PC-3 (cell line): ENCODE measurements around the gene PDCD10. TPM values are rescaled to one million over a fixed set of nuclear protein-coding genes. Genes with fewer than 3 reads are reported as not detected.

ENCODE experiments used
- ATAC-seq: fragments of 200-7000 bp; cut with Tn5 transposase; 2 replicates; pipeline ENCODE4 v1.9.1; 2020; ENCODE audit warnings: mild to moderate bottlenecking, moderate library complexity
- BruUV-seq: library from RNA; stranded (reverse); fragments of 400-500 nt; replicated peaks from 2 replicates; lab custom pipeline; 2021; lab: Mats Ljungman, UMichigan
- CTCF ChIA-PET: fragments of 300-600 bp; sonication (Branson Sonifier 250); formaldehyde crosslinking; loops from one replicate; lab custom pipeline; 2022; ENCODE audit warnings: antibody characterized with exemption; lab: Charles Lee
- POLR2A ChIA-PET: fragments of 300-600 bp; sonication (Branson Sonifier 250); formaldehyde crosslinking; loops from one replicate; lab custom pipeline; 2022; ENCODE audit warnings: antibody characterized with exemption; ENCODE audit not compliant: unreplicated experiment; lab: Charles Lee
- DNase-seq: peaks from one replicate; pipeline ENCODE4 v3.0.0-alpha.2; 2015
- H2AFZ ChIP-seq: fragments of 300-600 bp; sonication (generic); 2 replicates; pipeline ENCODE4 v1.6.0; 2016; ENCODE audit warnings: antibody characterized with exemption, low read length
- H3F3A ChIP-seq: fragments of 300-600 bp; sonication (generic); one replicate; pipeline ENCODE4 v1.6.0; 2017; ENCODE audit warnings: antibody characterized with exemption, low read length, control low read depth, mild to moderate bottlenecking; ENCODE audit not compliant: unreplicated experiment
- H3K27ac ChIP-seq: fragments of 300-600 bp; sonication (generic); 2 replicates; pipeline ENCODE4 v1.5.1; 2016; ENCODE audit warnings: mild to moderate bottlenecking, low read length
- H3K27me3 ChIP-seq: fragments of 300-600 bp; sonication (generic); 2 replicates; pipeline ENCODE4 v1.6.1; 2016; ENCODE audit warnings: low read length, mixed read lengths
- H3K36me3 ChIP-seq: fragments of 300-600 bp; sonication (generic); 2 replicates; pipeline ENCODE4 v1.6.1; 2016; ENCODE audit warnings: low read depth, mixed run types, low read length, mixed read lengths
- H3K4me1 ChIP-seq: fragments of 300-600 bp; sonication (generic); 2 replicates; pipeline ENCODE4 v1.5.1; 2016; ENCODE audit warnings: low read length; ENCODE audit not compliant: insufficient read depth
- H3K4me2 ChIP-seq: fragments of 300-600 bp; sonication (generic); 2 replicates; pipeline ENCODE4 v1.6.0; 2016; ENCODE audit warnings: low read length
- H3K4me3 ChIP-seq: fragments of 300-600 bp; sonication (generic); 2 replicates; pipeline ENCODE4 v1.5.1; 2016; ENCODE audit warnings: mild to moderate bottlenecking, low read length, mixed read lengths
- H3K79me2 ChIP-seq: fragments of 300-600 bp; sonication (generic); 2 replicates; pipeline ENCODE4 v1.6.1; 2017; ENCODE audit warnings: low read length, mixed read lengths
- H3K9ac ChIP-seq: fragments of 300-600 bp; sonication (generic); 2 replicates; pipeline ENCODE4 v1.6.0; 2016; ENCODE audit warnings: mild to moderate bottlenecking, low read length
- H3K9me2 ChIP-seq: fragments of 300-600 bp; sonication (generic); replicated peaks from 2 replicates; pipeline ENCODE4 v1.6.1; 2016; ENCODE audit warnings: mixed run types, low read length, mixed read lengths
- H3K9me3 ChIP-seq: fragments of 300-600 bp; sonication (generic); 2 replicates; pipeline ENCODE4 v1.6.1; 2016; ENCODE audit warnings: low read length, mixed read lengths
- H4K20me1 ChIP-seq: fragments of 300-600 bp; sonication (generic); 2 replicates; pipeline ENCODE4 v1.6.1; 2016; ENCODE audit warnings: low read length, mixed read lengths
- CTCF ChIP-seq: fragments of 300-600 bp; sonication (generic); conservative IDR thresholded peaks from 2 replicates; pipeline ENCODE4 v1.5.1; 2017; ENCODE audit warnings: antibody characterized with exemption, low read depth, mild to moderate bottlenecking, low read length
- EZH2 ChIP-seq: fragments of 300-600 bp; sonication (generic); IDR thresholded peaks from one replicate; pipeline ENCODE4 v1.6.1; 2017; ENCODE audit warnings: antibody characterized with exemption, mild to moderate bottlenecking, low read length; ENCODE audit not compliant: unreplicated experiment
- EZH2phosphoT487 ChIP-seq: fragments of 300-600 bp; sonication (generic); IDR thresholded peaks from 2 replicates; pipeline ENCODE4 v1.6.1; 2018; ENCODE audit warnings: mild to moderate bottlenecking, antibody characterized with exemption, low read length, borderline replicate concordance
- intact Hi-C: fragments of 100-400 bp; cut with micrococcal nuclease; formaldehyde crosslinking; loops from 2 replicates; pipeline ENCODE4 v1.9.0; 2023
- total RNA-seq: library from RNA; depleted of rRNA; stranded (reverse); fragments of >200 nt; gene quantifications from 2 replicates; pipeline ENCODE4 v1.2.3, GENCODE V29; 2014

PDCD10 gene
- total RNA-seq, 1 experiment from 2014 or later = 105 TPM

DNA sequence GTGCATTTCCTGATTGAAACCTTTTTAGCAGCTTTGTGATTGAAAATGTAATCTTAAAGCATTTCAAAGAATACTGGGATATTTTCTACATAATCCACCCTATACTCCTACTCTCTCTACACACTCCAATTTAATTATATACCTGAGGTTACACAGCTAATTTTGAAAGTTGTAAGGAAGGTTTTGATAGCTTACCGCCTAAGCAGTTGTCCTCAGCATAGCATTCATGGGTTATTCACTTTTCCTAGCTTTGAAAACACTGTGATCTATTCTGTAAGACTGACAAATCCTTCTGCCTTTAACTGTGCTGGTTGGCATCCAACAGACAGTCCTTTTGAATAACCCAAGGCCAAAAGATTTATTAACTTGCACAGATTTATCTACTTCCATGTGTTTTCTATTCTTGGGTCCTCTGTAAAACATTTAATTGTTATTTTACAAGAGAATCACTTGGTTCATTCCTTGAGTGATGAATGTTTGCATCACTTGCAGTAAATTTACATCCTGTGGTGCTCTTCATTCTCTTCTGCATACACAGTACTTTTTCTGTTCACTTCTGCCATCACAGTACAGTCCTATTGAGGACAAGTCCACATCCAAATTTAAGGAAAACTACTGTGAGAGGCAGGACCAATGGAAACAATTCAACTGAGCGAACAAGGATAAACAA, 45.7 kb upstream of the PDCD10 start:
- H3K9me3 ChIP-seq = no peaks in the 10 kb centered on the region; the same call in 1 of the 2 replicates
- H3K9ac ChIP-seq = no peak overlapping the region
- H3K4me2 ChIP-seq = no peak overlapping the region
- no peaks in the 10 kb centered on the region for H3F3A ChIP-seq
- DNase-seq (no peak), ATAC-seq (peak; percentile 42)
- H3K36me3 ChIP-seq = no peaks in the 10 kb centered on the region
- no peaks in the 10 kb centered on the region for H3K9me2 ChIP-seq
- no peaks in the 10 kb centered on the region for H3K4me1 ChIP-seq
- H3K27ac ChIP-seq = no peak overlapping the region
- no peaks in the 10 kb centered on the region for H3K79me2 ChIP-seq
- intact Hi-C loops = no loop called here
- no TSS peak for BruUV-seq
- H3K4me3 ChIP-seq = no peak overlapping the region
- no peaks in the 10 kb centered on the region for H4K20me1 ChIP-seq
- no peak for TF ChIP-seq EZH2
- TF ChIP-seq EZH2phosphoT487 = no peak
- TF ChIP-seq CTCF = no peak
- ChIA-PET CTCF (no interaction called here), POLR2A (no interaction called here)
- no peaks in the 10 kb centered on the region for H3K27me3 ChIP-seq
- no peak overlapping the region for H2AFZ ChIP-seq

DNA sequence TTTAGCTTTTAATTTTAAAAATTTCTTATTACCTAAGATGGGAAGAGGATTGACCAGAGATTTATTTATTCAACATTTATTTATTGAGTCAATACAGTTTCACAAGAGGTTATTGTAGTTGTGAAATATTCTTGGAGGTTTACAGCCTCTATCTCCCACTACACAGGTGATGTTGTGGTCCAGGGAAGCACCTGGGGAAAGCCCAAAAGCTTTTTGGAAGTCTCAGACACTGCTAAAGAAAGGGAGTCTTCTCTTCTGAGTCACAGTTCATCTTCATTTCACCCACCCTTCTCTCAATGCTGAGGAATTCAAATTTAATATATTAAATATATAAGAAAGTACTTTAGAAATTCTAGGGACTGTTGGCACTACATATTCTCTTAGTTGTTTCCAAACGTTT, 42.7 kb upstream of the PDCD10 start:
- TF ChIP-seq CTCF (no peak), EZH2 (no peak), EZH2phosphoT487 (no peak)
- H3K79me2 ChIP-seq = no peaks in the 10 kb centered on the region
- H3K27me3 ChIP-seq = no peaks in the 10 kb centered on the region
- H3F3A ChIP-seq = no peaks in the 10 kb centered on the region
- ATAC-seq (no peak), DNase-seq (no peak)
- H3K4me2 ChIP-seq = no peak overlapping the region
- no peaks in the 10 kb centered on the region for H3K4me1 ChIP-seq
- no peaks in the 10 kb centered on the region for H3K9me2 ChIP-seq
- ChIA-PET POLR2A (no interaction called here), CTCF (no interaction called here)
- intact Hi-C loops = no loop called here
- H3K36me3 ChIP-seq = no peaks in the 10 kb centered on the region
- no peak overlapping the region for H3K4me3 ChIP-seq
- no peak overlapping the region for H3K9ac ChIP-seq
- BruUV-seq = no TSS peak
- H3K27ac ChIP-seq = no peak overlapping the region
- H4K20me1 ChIP-seq = no peaks in the 10 kb centered on the region
- H3K9me3 ChIP-seq = no peaks in the 10 kb centered on the region; the same call in 1 of the 2 replicates
- no peak overlapping the region for H2AFZ ChIP-seq

DNA sequence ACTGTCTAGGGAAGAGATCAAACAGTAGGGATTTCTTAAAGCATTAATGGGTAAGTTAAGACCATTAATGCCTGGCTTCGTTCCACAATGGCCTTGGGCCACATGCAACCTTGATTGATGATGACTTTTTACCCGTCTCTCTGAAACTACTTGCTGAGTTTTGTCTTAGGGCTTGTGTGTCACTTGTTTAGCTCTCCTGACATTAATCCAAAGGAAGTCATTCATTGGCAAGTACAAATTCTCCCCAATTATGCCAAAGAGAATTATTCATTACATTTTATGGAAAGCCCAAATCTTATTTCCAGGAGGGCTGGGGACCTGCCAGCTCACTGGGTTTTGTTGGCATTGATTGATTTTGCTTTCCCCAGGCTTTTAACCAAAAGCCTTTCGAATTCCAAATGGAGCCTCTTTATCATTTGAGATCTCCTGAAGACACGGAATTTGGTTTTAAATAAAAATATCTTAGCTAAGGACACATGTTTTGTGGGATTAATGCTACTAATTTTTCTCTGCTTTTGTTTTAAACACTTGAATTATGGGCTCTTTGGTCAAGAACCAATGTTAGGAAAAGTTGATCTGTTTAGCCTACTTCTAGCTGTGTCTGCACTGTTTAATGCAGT, 41.5 kb upstream of the PDCD10 start:
- Histone ChIP-seq H2AFZ (no peak overlapping the region), H3K4me2 (no peak overlapping the region), H3K36me3 (no peaks in the 10 kb centered on the region), H3K9me2 (no peaks in the 10 kb centered on the region), H3F3A (no peaks in the 10 kb centered on the region), H3K4me1 (no peaks in the 10 kb centered on the region), H3K27ac (no peak overlapping the region), H3K4me3 (no peak overlapping the region), H3K79me2 (no peaks in the 10 kb centered on the region), H3K9me3 (no peaks in the 10 kb centered on the region; the same call in 1 of the 2 replicates), H3K27me3 (no peaks in the 10 kb centered on the region), H4K20me1 (no peaks in the 10 kb centered on the region), H3K9ac (no peak overlapping the region)
- no TSS peak for BruUV-seq
- intact Hi-C loops = no loop called here
- ATAC-seq = no peak
- ChIA-PET POLR2A (no interaction called here), CTCF (no interaction called here)
- TF ChIP-seq EZH2 = no peak
- no peak for DNase-seq
